Gastrocnemius medialis (tissue), 4 donors: ENCODE data around the gene IGFBPL1.

Experiments
- CTCF ChIP-seq, 5 experiments: fragments of 450-650 bp in 3 of 5; fragments of 200-600 bp in 2 of 5; sonication (generic) in 2 of 5; IDR thresholded peaks in 4 of 5; conservative IDR thresholded peaks in 1 of 5; 1 replicate in 4 of 5; 2 replicates in 1 of 5; pipeline ENCODE4 v1.5.1; 2016 to 2019; ENCODE audit warnings: antibody characterized with exemption in 5 of 5, mild to moderate bottlenecking in 3 of 5, moderate library complexity in 3 of 5
- POLR2A ChIP-seq, 2 donors: fragments of 450-650 bp; IDR thresholded peaks; one replicate each; pipeline ENCODE4 v1.6.1; 2017; ENCODE audit warnings: antibody characterized with exemption in 2 of 2, mild to moderate bottlenecking in 2 of 2, moderate library complexity in 2 of 2

GRCh38 chr9:38423273-38423972, 831 bp downstream of the IGFBPL1 start:
- no peak for TF ChIP-seq POLR2A (IDR thresholded peaks at IDR 0.05)
- TF ChIP-seq CTCF (IDR thresholded peaks at IDR 0.05 in 4 of 5, conservative IDR thresholded peaks at IDR 0.05 in 1 of 5), result no peak
